ENCODE measurements around the gene PUS3.
"Not testable (repeated sequence)": the region's sequence is repeated elsewhere in the genome, so short reads cannot be mapped to it uniquely, and the experiment has no call there.

Gene PUS3

DNA sequence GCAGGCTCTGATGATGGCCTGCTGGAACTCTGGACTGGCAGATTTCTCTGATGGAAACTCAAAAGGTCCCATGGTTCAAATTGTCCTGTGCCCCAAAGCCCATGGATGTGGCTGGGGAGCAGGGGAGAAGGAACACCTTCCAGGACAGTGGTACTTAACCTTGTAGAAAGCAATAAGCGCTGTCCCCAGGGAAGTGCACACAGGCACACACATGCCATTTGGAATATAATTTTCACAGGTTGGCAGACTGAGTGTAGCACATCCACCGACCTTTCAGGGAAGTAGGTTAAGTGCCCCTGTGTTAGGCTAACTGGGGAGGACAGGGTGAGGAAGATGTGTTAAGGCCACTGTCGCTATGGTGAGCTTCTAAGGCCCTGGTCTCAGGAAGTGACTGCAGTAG, 19.1 kb upstream of the PUS3 start:
- DNase-seq (ENCODE audit: low read depth), result no peak
- no peak overlapping the region for H3K4me3 ChIP-seq (ENCODE audit: low read depth, low read length)
- TF ChIP-seq, protein P1, sequence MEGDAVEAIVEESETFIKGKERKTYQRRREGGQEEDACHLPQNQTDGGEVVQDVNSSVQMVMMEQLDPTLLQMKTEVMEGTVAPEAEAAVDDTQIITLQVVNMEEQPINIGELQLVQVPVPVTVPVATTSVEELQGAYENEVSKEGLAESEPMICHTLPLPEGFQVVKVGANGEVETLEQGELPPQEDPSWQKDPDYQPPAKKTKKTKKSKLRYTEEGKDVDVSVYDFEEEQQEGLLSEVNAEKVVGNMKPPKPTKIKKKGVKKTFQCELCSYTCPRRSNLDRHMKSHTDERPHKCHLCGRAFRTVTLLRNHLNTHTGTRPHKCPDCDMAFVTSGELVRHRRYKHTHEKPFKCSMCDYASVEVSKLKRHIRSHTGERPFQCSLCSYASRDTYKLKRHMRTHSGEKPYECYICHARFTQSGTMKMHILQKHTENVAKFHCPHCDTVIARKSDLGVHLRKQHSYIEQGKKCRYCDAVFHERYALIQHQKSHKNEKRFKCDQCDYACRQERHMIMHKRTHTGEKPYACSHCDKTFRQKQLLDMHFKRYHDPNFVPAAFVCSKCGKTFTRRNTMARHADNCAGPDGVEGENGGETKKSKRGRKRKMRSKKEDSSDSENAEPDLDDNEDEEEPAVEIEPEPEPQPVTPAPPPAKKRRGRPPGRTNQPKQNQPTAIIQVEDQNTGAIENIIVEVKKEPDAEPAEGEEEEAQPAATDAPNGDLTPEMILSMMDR (IDR thresholded peaks at IDR 0.05; ENCODE audit: control insufficient read depth, extremely low read depth, insufficient read depth), result no peak

DNA sequence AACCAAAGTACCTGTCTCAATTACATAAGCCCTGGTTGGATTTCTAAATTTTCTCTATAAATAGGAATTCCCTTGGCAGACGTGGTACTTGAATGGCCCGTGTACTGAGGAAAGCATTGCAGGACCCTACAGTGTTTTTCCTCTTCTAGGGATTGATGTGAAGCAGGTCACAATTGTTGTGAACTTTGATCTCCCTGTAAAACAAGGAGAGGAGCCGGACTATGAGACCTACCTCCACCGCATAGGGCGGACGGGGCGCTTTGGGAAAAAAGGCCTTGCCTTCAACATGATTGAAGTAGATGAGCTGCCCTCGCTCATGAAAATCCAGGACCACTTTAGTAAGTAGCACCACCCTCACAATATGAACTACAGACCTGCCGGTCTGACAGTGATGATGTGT, 18.0 kb upstream of the PUS3 start:
- no peak for DNase-seq (ENCODE audit: low read depth)
- H3K4me3 ChIP-seq (ENCODE audit: low read depth, low read length), result no peak overlapping the region
- TF ChIP-seq, protein P1 (IDR thresholded peaks at IDR 0.05; ENCODE audit: control insufficient read depth, extremely low read depth, insufficient read depth), result no peak

DNA sequence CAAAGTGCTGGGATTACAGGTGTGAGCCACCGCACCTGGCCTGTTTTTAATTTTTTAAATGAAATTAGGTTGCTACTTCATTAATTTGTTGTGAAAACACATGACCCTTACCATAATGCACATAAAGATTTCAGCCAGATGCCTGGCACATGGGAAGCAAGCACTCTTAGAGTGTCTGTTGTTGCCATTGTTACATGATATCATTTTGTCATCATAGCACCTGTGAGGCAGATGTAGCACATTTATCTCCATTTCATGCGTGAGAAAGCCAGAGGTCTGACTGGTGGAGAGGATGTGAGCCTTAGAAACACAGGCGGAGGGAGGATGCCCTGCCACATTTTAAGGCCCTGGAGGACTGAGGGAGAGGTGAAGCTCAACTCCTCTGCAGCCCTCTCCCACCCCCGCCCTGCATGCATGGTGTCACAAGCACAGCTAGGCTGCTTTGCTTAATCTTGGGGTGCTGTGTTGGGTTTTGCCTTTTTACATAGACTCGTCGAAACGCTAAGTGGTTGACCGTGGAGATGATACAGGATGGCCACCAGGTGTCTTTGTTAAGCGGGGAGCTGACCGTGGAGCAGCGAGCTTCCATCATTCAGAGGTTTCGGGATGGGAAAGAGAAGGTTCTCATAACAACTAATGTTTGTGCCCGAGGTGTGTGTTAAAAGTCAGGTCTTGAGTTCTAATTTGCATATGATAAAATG, 15.3 kb upstream of the PUS3 start:
- no peak for DNase-seq (ENCODE audit: low read depth)

DNA sequence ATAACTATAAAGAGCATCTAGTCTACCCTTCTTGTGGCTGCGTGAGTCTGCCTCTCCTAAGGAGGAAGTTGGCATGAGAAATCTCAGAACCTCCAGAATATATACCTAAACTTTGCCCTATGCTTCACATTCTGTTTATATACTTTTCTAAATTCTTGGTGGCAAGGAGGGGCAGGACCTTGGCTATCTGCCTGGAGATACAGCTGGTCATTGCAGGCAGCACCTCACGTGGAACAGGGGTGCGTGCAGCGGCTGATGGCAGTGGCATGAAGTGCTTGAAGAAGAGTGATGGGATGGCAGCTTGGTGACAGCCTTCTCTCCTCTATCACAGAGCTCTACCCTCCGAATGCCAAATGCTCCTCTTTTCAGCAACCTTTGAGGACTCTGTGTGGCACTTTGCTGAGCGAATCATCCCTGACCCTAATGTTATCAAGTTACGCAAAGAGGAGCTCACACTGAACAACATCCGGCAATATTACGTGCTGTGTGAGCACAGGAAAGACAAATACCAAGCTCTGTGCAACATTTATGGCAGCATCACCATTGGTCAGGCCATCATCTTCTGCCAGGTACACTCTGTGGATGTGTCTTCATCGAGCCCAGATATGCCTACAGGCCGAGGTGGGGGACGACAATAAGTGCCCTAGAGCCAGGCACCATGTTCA, 13.8 kb upstream of the PUS3 start:
- DNase-seq (ENCODE audit: low read depth), result no peak
- no peak overlapping the region for H3K4me3 ChIP-seq (ENCODE audit: low read depth, low read length)
- TF ChIP-seq, protein P1 (IDR thresholded peaks at IDR 0.05; ENCODE audit: control insufficient read depth, extremely low read depth, insufficient read depth), result no peak

More for the DNA sequence above, 15.3 kb upstream of the PUS3 start:
- no peak overlapping the region for H3K4me3 ChIP-seq (ENCODE audit: low read depth, low read length)
- TF ChIP-seq, protein P1 (IDR thresholded peaks at IDR 0.05; ENCODE audit: control insufficient read depth, extremely low read depth, insufficient read depth), result no peak

DNA sequence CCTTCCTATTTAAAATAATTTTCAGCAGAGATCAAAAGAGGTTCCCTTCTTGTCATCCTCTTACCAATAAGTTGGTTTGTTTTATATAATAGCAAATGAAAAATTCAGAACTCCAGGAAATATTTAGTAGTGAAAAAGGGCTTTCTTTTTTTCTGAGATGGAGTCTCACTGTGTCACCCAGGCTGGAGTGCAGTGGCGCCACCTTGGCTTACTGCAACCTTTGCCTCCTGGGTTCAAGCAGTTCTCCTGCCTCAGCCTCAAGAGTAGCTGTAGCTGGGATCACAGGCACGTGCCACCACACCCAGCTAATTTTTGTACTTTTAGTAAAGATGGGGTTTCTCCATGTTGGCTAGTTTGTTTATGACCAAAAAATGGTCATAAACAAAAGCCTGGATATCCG, 11.6 kb upstream of the PUS3 start:
- not testable (repeated sequence) for H3K4me3 ChIP-seq (ENCODE audit: low read depth, low read length)

DNA sequence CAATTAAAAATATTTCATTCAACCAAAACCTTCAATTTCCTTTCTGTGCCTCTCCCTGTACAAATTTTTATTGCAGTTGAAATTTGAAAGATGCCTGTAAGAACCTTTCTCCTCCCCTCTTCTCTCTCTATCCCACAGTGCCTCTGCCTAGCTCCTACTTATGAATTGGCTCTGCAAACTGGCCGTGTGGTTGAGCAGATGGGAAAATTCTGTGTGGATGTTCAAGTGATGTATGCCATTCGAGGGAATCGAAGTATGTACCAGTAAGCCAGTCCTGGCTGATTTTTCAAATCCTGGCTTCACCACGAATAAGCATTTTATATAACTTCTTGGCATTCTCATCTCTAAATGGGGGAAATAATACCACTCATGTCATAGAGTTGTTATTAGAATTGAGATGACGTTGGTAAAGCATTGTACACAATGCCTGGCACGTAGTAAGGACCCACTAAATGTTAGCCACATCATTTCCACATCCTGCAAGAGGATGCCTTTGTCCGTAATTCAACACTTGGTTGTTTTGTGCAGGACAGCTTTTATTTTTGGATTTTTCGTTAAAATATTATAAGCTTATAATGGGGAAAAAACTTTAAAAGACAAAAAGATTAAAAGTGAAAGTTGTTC, 7.3 kb upstream of the PUS3 start:
- DNase-seq (ENCODE audit: low read depth), result no peak
- TF ChIP-seq, protein P1 (IDR thresholded peaks at IDR 0.05; ENCODE audit: control insufficient read depth, extremely low read depth, insufficient read depth), result no peak

More for the DNA sequence above, 11.6 kb upstream of the PUS3 start:
- not testable (repeated sequence) for DNase-seq (ENCODE audit: low read depth)

DNA sequence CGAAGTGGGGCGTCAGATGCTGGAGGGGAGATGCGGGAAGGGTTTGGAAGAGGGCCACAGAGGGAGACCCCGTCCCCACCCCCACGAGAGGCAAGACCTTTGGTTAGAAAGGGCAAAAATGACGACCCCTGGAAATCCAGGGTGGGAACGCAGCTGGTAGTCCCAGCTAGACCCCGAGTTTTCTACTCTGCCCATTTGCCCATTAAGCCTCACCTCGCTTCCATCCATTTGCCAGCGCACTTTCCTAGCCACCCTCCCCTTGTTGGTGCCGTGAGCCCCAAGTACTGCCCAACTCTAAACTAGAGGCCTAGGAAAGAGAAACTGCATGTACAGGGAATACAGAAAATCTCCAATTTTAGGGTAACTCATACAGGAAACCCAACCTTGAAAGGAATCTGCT, 1.7 kb upstream of the PUS3 start:
- H3K4me3 ChIP-seq (ENCODE audit: low read depth, low read length), result no peak overlapping the region
- TF ChIP-seq, protein P1 (IDR thresholded peaks at IDR 0.05; ENCODE audit: control insufficient read depth, extremely low read depth, insufficient read depth), result no peak
- DNase-seq (ENCODE audit: low read depth), result no peak

More for the DNA sequence above, 7.3 kb upstream of the PUS3 start:
- H3K4me3 ChIP-seq (ENCODE audit: low read depth, low read length), result no peak overlapping the region

All from LNCaP clone FGC (cell line).